GM18498 (cell line): ENCODE results near the gene TGFBI.

Source experiments
- ATAC-seq: cut with Tn5 transposase; IDR thresholded peaks from one replicate; pipeline ENCODE4 v1.9.1; 2021; ENCODE audit warnings: mild to moderate bottlenecking, moderate library complexity; ENCODE audit not compliant: unreplicated experiment

Gene TGFBI

GRCh38 chr5:136023958-136024541 is 4.7 kb upstream of the TGFBI start:
- no peak for ATAC-seq

- no peak for ATAC-seq
These were observed 2.9 kb upstream of the TGFBI start for GRCh38 chr5:136025900-136026299.

- no peak for ATAC-seq
These were observed 2.2 kb upstream of the TGFBI start for GRCh38 chr5:136026636-136027035.

- ATAC-seq = no peak
These were observed 1.5 kb upstream of the TGFBI start for GRCh38 chr5:136027311-136027710.

GRCh38 chr5:136028090-136028489 is 698 bp upstream of the TGFBI start:
- no peak for ATAC-seq

GRCh38 chr5:136030252-136030651 is 1.5 kb downstream of the TGFBI start:
- no peak for ATAC-seq

GRCh38 chr5:136030956-136031611 is 2.3 kb downstream of the TGFBI start:
- ATAC-seq = peak; percentile 54

GRCh38 chr5:136031711-136032110 is 2.9 kb downstream of the TGFBI start:
- ATAC-seq = no peak

- ATAC-seq = no peak
These were observed 3.8 kb downstream of the TGFBI start for GRCh38 chr5:136032564-136032963.

- ATAC-seq = no peak
These were observed 4.4 kb downstream of the TGFBI start for GRCh38 chr5:136033234-136033633.

GRCh38 chr5:136033848-136034247 is 5.1 kb downstream of the TGFBI start:
- ATAC-seq = no peak

GRCh38 chr5:136034492-136034891 is 5.7 kb downstream of the TGFBI start:
- ATAC-seq = peak; percentile 51

GRCh38 chr5:136034984-136035383 is 6.2 kb downstream of the TGFBI start:
- no peak for ATAC-seq

- no peak for ATAC-seq
These were observed 7.0 kb downstream of the TGFBI start for GRCh38 chr5:136035837-136036236.

GRCh38 chr5:136036293-136036911 is 7.6 kb downstream of the TGFBI start:
- no peak for ATAC-seq

GRCh38 chr5:136037001-136037705 is 8.4 kb downstream of the TGFBI start:
- ATAC-seq = peak; percentile 61

- ATAC-seq = no peak
These were observed 9.8 kb downstream of the TGFBI start for GRCh38 chr5:136038635-136039034.

- ATAC-seq = no peak
These were observed 10.4 kb downstream of the TGFBI start for GRCh38 chr5:136039202-136039601.

- no peak for ATAC-seq
These were observed 12.1 kb downstream of the TGFBI start for GRCh38 chr5:136040746-136041415.

GRCh38 chr5:136042156-136042555 is 13.4 kb downstream of the TGFBI start:
- no peak for ATAC-seq

GRCh38 chr5:136042665-136043121 is 13.9 kb downstream of the TGFBI start:
- no peak for ATAC-seq
